ENCODE data around the gene GKAP1.

The GKAP1 gene

GRCh38 chr9:83775932-83776331 is 41.6 kb downstream of the GKAP1 start:
- TF ChIP-seq ZXDB (tag by site-specific recombination; IDR thresholded peaks at IDR 0.05) (no peak), ZNF48 (tag by site-specific recombination; IDR thresholded peaks at IDR 0.05) (no peak), HOXC10 (CRISPR knock-in tag; IDR thresholded peaks at IDR 0.05) (no peak), SP3 (tag by site-specific recombination; IDR thresholded peaks at IDR 0.05) (no peak), IKZF3 (tag by site-specific recombination; IDR thresholded peaks at IDR 0.05) (no peak), ZNF544 (tag by site-specific recombination; IDR thresholded peaks at IDR 0.05) (no peak), ZNF280C (tag by site-specific recombination; IDR thresholded peaks at IDR 0.05) (no peak), ATF2 (tag by site-specific recombination; IDR thresholded peaks at IDR 0.05; ENCODE audit: low read depth) (no peak), ZSCAN16 (tag by site-specific recombination; IDR thresholded peaks at IDR 0.05) (no peak)
- TF ChIP-seq, protein P1, sequence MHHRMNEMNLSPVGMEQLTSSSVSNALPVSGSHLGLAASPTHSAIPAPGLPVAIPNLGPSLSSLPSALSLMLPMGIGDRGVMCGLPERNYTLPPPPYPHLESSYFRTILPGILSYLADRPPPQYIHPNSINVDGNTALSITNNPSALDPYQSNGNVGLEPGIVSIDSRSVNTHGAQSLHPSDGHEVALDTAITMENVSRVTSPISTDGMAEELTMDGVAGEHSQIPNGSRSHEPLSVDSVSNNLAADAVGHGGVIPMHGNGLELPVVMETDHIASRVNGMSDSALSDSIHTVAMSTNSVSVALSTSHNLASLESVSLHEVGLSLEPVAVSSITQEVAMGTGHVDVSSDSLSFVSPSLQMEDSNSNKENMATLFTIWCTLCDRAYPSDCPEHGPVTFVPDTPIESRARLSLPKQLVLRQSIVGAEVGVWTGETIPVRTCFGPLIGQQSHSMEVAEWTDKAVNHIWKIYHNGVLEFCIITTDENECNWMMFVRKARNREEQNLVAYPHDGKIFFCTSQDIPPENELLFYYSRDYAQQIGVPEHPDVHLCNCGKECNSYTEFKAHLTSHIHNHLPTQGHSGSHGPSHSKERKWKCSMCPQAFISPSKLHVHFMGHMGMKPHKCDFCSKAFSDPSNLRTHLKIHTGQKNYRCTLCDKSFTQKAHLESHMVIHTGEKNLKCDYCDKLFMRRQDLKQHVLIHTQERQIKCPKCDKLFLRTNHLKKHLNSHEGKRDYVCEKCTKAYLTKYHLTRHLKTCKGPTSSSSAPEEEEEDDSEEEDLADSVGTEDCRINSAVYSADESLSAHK (tag by site-specific recombination; IDR thresholded peaks at IDR 0.05), result no peak
- POLR2A ChIA-PET, result no interaction called here

DNA sequence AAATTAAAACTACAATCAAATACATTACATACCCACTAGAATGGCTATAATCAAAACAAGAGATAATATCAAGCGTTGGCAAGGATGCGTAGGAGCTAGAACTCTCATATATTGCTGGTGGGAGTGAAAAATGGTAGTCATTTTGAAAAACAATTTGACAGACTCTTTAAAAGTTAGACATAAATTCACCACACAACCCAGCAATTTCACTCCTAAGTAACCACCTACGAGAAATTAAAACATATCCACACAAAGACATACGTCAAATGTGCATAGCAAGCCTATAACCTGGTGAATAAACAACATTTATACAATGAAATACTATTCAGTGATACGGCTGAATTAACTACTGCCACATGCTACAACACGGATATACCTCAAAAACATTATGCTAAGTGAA is 44.7 kb downstream of the GKAP1 start:
- Histone ChIP-seq H3K27ac (ENCODE audit: extremely low read depth, low read depth, low read length) (no peak overlapping the region), H3K4me3 (ENCODE audit: low read depth, low read length) (no peak overlapping the region), H3K36me3 (ENCODE audit: control insufficient read depth in 2 of 2, insufficient read depth in 1 of 2, low read length in 2 of 2) (peaks cover 0 to 2% of the 10 kb centered on the region in 2 experiments; a peak in 1 of 3 replicates), H3K4me1 (ENCODE audit: control insufficient read depth, insufficient read depth, low read length) (no peaks in the 10 kb centered on the region), H3K9me3 (ENCODE audit: control insufficient read depth, insufficient read depth, low read depth, low read length) (no peaks in the 10 kb centered on the region)
- ChIA-PET CTCF (no interaction called here), POLR2A (no interaction called here)
- TF ChIP-seq ZNF558 (tag by site-specific recombination; IDR thresholded peaks at IDR 0.05), result no peak
- no peak for TF ChIP-seq ZNF596 (tag by site-specific recombination; IDR thresholded peaks at IDR 0.05)
- no peak for TF ChIP-seq ZNF404 (tag by site-specific recombination; IDR thresholded peaks at IDR 0.05)
- TF ChIP-seq ZNF621 (tag by site-specific recombination; IDR thresholded peaks at IDR 0.05), result no peak
- TF ChIP-seq ZSCAN5A (tag by site-specific recombination; IDR thresholded peaks at IDR 0.05), result no peak
- no peak for TF ChIP-seq ZNF654 (tag by site-specific recombination; IDR thresholded peaks at IDR 0.05; ENCODE audit: low read depth)
- no peak for TF ChIP-seq ZNF169 (tag by site-specific recombination; IDR thresholded peaks at IDR 0.05)
- TF ChIP-seq, protein P2, sequence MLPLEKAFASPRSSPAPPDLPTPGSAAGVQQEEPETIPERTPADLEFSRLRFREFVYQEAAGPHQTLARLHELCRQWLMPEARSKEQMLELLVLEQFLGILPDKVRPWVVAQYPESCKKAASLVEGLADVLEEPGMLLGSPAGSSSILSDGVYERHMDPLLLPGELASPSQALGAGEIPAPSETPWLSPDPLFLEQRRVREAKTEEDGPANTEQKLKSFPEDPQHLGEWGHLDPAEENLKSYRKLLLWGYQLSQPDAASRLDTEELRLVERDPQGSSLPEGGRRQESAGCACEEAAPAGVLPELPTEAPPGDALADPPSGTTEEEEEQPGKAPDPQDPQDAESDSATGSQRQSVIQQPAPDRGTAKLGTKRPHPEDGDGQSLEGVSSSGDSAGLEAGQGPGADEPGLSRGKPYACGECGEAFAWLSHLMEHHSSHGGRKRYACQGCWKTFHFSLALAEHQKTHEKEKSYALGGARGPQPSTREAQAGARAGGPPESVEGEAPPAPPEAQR (tag by site-specific recombination; IDR thresholded peaks at IDR 0.05), result no peak
- no peak for TF ChIP-seq SCRT1 (tag by site-specific recombination; IDR thresholded peaks at IDR 0.05; ENCODE audit: borderline replicate concordance)
- no peak for TF ChIP-seq ZNF223 (tag by site-specific recombination; IDR thresholded peaks at IDR 0.05)
- TF ChIP-seq ZNF292 (tag by site-specific recombination; IDR thresholded peaks at IDR 0.05; ENCODE audit: borderline replicate concordance, low read depth), result no peak

More at GRCh38 chr9:83775932-83776331, 41.6 kb downstream of the GKAP1 start:
- no peaks in the 10 kb centered on the region for H3K9me3 ChIP-seq (ENCODE audit: control insufficient read depth, insufficient read depth, low read depth, low read length)
- H3K36me3 ChIP-seq (ENCODE audit: control insufficient read depth in 2 of 2, insufficient read depth in 1 of 2, low read length in 2 of 2), result peaks cover 0 to under 1% of the 10 kb centered on the region in 2 experiments; a peak in 1 of 3 replicates
- H3K4me3 ChIP-seq (ENCODE audit: low read depth, low read length), result no peak overlapping the region
- no peak overlapping the region for H3K27ac ChIP-seq (ENCODE audit: extremely low read depth, low read depth, low read length)
- no peaks in the 10 kb centered on the region for H3K4me1 ChIP-seq (ENCODE audit: control insufficient read depth, insufficient read depth, low read length)
- CTCF ChIA-PET, result no interaction called here

Data from HEK293 (cell line).